Brain microvascular endothelial cell (primary cell): Measurements from ENCODE around the gene TRDN.
"Not testable (repeated sequence)": the region's sequence is repeated elsewhere in the genome, so short reads cannot be mapped to it uniquely, and the experiment has no call there.

Experiments
- DNase-seq: peaks from one replicate; pipeline ENCODE4 v3.0.0-alpha.2; 2020
- H3K27ac ChIP-seq: fragments of 250-450 bp; sonication (Bioruptor Pico); 2 replicates; pipeline ENCODE4 v1.5.1; 2020; ENCODE audit warnings: mild to moderate bottlenecking, moderate library complexity
- H3K27me3 ChIP-seq: fragments of 250-450 bp; sonication (Bioruptor Pico); replicated peaks from 2 replicates; pipeline ENCODE4 v1.5.1; 2020; ENCODE audit warnings: mild to moderate bottlenecking
- H3K36me3 ChIP-seq: fragments of 250-450 bp; sonication (Bioruptor Pico); replicated peaks from 2 replicates; pipeline ENCODE4 v1.5.1; 2020; ENCODE audit warnings: mild to moderate bottlenecking
- H3K4me3 ChIP-seq: 2 replicates; pipeline ENCODE4 v1.5.1; 2011; ENCODE audit warnings: low read depth, mild to moderate bottlenecking, control low read depth, low read length, moderate library complexity
- CTCF ChIP-seq: IDR thresholded peaks from 2 replicates; pipeline ENCODE4 v1.5.1; 2011; ENCODE audit warnings: low read depth, mild to moderate bottlenecking, moderate library complexity, low read length, control low read depth, inconsistent platforms; ENCODE audit errors: missing control alignments
- in situ Hi-C: cut with HindIII; loops from 2 replicates; pipeline ENCODE4 v1.10.0; 2017; ENCODE audit warnings: low sequenced_read_pairs, low pct_ligation_motif_present

Gene TRDN

GRCh38 chr6:123587838-123588545, 48.8 kb downstream of the TRDN start:
- no peak for TF ChIP-seq CTCF
- in situ Hi-C loops = no loop called here

GRCh38 chr6:123587407-123587806, 49.3 kb downstream of the TRDN start:
- H3K27ac ChIP-seq, in situ Hi-C loops, H3K4me3 ChIP-seq, DNase-seq, H3K27me3 ChIP-seq, H3K36me3 ChIP-seq: not testable (repeated sequence)

More at GRCh38 chr6:123587838-123588545, 48.8 kb downstream of the TRDN start:
- H3K27ac ChIP-seq = no peak overlapping the region
- DNase-seq = no peak
- no peaks in the 10 kb centered on the region for H3K36me3 ChIP-seq
- no peak overlapping the region for H3K4me3 ChIP-seq
- H3K27me3 ChIP-seq = no peaks in the 10 kb centered on the region

GRCh38 chr6:123580331-123580730, 56.4 kb downstream of the TRDN start:
- Histone ChIP-seq H3K36me3 (no peaks in the 10 kb centered on the region), H3K27me3 (no peaks in the 10 kb centered on the region), H3K27ac (no peak overlapping the region), H3K4me3 (no peak overlapping the region)
- TF ChIP-seq CTCF = no peak
- DNase-seq = no peak
- in situ Hi-C loops = no loop called here

GRCh38 chr6:123575188-123575587, 61.6 kb downstream of the TRDN start:
- Histone ChIP-seq H3K27me3 (no peaks in the 10 kb centered on the region), H3K27ac (no peak overlapping the region), H3K4me3 (no peak overlapping the region), H3K36me3 (no peaks in the 10 kb centered on the region)
- TF ChIP-seq CTCF = no peak
- DNase-seq = no peak
- in situ Hi-C loops = no loop called here

GRCh38 chr6:123570813-123571684, 65.7 kb downstream of the TRDN start:
- DNase-seq = no peak
- Histone ChIP-seq H3K36me3 (no peaks in the 10 kb centered on the region), H3K27ac (no peak overlapping the region), H3K27me3 (no peaks in the 10 kb centered on the region), H3K4me3 (no peak overlapping the region)
- in situ Hi-C loops = no loop called here
- no peak for TF ChIP-seq CTCF

GRCh38 chr6:123569575-123569974, 67.2 kb downstream of the TRDN start:
- in situ Hi-C loops = no loop called here
- Histone ChIP-seq H3K4me3 (no peak overlapping the region), H3K36me3 (no peaks in the 10 kb centered on the region), H3K27me3 (no peaks in the 10 kb centered on the region), H3K27ac (no peak overlapping the region)
- DNase-seq = no peak
- no peak for TF ChIP-seq CTCF
